NCI-H187 treated with DMSO at 0.1 percent for 48 hours (cell line): Measurements from ENCODE around the gene GFRA1.
A peak's percentile ranks its signal among the peaks of the same experiment; 100 is the strongest.

ENCODE experiments used
- DNase-seq: peaks from one replicate; lab custom pipeline; 2025; lab: John Stamatoyannopoulos, UW

The GFRA1 gene

GRCh38 chr10:116272440-116273283 is at the start of gene GFRA1:
TSS of gene GFRA1 (minus strand) at chr10:116273206. CDS start at chr10:116272029, 1,177 bp downstream.
- DNase-seq = no peak

GRCh38 chr10:116316503-116316902 is 43.5 kb upstream of the GFRA1 start:
- no peak for DNase-seq

- DNase-seq = no peak
These were observed 39.5 kb upstream of the GFRA1 start for GRCh38 chr10:116312548-116312947.

- DNase-seq = no peak
These were observed 38.9 kb upstream of the GFRA1 start for GRCh38 chr10:116311706-116312490.

- DNase-seq = peak; percentile 9
These were observed 38.0 kb upstream of the GFRA1 start for GRCh38 chr10:116311016-116311415.

GRCh38 chr10:116307455-116307854 is 34.4 kb upstream of the GFRA1 start:
- DNase-seq = no peak

- DNase-seq = no peak
These were observed 33.8 kb upstream of the GFRA1 start for GRCh38 chr10:116306847-116307246.

- DNase-seq = no peak
These were observed 31.9 kb upstream of the GFRA1 start for GRCh38 chr10:116304923-116305322.

DNA sequence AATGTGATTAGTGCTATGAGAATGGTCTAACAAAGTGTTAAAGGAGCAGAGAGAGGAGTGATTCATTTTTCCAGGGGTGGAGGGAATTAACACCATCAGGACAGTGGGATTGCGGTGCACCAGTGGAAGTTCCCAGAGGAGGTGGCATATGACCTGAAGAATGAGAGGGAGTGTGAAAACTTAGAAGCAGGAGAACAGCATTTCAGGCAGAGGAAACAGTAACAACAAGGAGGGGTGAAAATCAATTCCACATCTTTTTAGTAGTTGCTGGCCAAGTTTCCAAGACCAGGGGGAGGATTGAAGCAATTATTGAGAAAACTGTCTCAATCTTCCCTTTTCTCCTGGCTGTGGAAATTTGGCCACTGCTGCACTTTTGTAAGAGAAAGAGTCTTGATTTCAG is 27.5 kb upstream of the GFRA1 start:
- DNase-seq = no peak

GRCh38 chr10:116298586-116298985 is 25.6 kb upstream of the GFRA1 start:
- no peak for DNase-seq

DNA sequence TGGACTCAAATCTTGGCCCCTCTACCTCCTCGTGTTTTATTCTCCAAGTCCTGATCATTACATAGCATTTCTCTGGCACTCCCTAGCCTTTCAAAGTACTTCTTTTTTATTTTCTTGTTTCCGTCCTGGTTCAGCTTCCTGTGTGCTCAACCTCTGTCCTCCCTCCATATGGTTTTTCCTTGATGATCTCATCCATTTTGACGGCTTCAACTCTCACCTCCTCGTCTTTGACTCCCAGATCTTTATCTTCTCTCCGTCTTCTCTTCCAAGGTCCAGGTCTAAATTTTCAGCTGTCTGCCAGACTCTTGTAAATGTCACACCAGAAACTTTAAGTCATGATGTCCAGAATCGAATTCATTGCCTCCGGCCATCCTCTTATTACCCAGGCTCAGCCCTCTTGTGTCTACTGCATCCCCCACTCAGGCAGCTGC is 23.3 kb upstream of the GFRA1 start:
- DNase-seq = no peak

DNA sequence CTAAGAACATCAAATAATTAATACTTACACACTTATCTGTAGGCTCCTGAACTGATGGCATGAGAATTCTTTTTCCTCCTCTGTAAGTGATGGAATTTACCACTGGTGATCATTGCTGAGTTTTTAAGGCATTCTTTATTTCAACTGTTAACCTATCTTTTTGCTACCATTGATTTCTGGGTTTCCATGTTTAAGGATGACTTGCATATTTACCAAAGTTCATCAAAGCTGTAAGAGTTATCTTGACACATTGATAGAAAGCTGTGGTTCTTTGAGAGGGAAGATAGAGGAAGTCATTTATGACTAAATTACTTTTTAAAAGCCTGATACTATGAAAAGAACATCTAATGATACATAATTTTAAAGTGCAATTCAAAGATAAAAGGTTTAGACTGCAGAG is 19.5 kb upstream of the GFRA1 start:
- no peak for DNase-seq

GRCh38 chr10:116289652-116290051 is 16.6 kb upstream of the GFRA1 start:
- DNase-seq = no peak

DNA sequence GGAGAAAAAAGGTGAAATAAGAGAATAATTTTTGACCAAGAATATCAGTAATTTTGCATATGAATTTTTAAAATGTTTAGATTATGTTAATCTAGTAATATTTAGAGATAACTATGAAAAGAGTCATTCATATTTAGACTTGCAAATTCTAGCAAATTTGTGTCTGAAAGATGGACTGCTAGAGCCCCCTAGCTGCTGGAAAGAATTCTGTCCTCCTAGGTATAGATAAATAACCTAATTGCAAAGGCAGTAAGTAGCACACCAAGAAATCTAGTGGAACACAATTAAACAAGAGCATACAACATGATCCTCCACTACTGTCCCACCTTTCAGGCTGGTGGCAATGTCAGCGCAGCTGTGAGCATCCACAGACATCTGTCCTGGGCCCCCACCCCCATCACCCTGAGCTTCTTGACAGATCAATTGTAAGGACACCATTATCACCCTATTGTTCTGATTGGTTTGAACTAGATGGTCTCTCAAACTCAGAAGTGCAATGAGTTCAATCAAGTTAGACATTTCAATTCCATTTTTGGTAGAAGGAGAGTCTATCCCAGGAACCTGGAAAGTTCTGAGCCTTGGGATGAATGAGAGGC is 15.0 kb upstream of the GFRA1 start:
- no peak for DNase-seq

DNA sequence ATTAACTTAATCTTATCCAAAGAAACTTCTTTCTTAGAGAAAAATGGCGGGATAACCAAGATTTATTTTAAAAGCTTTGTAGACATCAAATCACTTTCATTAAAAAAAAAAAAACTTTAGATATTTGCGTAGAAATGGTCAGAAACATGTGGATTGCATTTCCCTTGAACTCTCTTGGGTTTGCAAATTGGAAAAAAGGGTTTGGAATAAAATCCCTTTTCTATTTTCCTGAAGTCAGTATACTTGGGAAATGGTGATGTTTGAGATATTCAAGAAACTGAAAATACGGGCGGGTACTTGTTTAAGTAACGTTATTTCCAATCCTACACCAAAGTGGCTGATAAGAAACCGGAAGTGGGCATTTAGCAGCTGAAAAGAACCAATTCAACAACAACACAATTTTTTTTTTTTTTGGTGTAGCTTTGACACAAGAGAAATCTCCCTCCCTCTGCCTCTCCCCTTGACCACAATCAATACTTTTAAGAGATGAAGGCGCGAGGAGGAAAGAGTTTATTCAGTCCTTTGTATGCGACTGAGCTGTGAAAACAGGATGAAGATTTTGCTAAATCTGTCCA is 13.7 kb upstream of the GFRA1 start:
- DNase-seq = no peak

DNA sequence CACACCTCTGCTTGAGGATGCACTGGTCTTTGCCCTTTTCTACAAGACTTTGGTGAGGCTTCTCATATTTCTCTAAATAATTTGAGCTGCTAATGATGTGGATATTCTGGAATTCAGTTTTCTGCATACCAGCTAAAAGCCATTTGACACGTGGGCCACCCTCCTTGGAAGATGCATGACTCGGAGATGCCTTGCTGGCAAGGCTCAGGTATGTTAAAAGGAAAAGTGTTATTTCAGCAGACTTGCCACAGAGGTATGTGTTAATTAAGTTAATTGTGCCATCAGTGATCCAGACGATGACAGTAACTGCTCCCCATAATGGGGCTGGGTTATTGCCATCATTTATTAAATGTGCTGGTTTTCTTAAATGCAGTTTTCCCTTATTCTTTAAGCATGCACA is 8.8 kb upstream of the GFRA1 start:
- no peak for DNase-seq

GRCh38 chr10:116278846-116279245 is 5.8 kb upstream of the GFRA1 start:
- DNase-seq = no peak

GRCh38 chr10:116276981-116277380 is 4.0 kb upstream of the GFRA1 start:
- DNase-seq = no peak

DNA sequence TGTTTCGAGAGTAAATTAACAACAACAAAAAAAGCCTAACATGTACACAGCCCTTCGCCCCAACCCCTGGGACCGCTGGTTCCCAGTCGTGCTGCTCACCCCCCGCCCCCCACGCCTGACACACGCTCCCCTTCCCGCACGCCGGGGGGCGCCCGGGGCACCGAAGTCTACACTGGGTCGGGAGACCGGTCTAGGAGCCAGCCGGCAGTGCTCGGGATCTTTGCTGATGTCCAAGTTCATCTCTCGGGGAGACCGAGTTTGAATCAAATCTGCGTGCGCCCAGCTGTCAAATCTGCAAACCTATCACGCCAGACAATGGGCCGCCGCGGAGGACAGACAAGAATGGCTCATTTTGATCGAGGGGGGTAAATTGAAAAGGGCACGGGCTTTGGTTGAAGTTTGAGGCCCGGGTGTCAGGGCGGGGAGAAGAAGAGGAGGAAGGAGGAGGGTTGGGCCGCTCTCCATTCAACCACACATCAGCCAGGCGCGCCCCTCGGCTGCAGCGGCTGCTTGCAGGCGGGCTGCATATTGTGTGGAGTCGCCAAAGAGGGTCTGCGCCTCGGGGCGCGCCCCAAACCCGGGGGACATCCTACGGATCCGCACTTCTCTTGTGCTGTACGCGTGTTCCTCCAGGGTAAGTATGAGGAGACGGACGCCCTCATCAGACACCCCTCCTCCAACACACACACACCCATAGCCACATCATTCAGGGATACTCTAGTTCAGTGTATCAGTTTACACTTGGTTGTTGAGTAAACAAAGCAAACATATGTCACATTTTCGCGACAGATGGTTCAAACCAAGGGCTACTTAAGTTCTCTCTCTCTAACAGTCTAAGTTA is 1.3 kb upstream of the GFRA1 start:
- DNase-seq = no peak

- DNase-seq = no peak
These were observed 1.2 kb downstream of the GFRA1 start for GRCh38 chr10:116271593-116272439.
